PFSK-1 (cell line): ENCODE measurements around the gene MIDN.

Source experiments
- FOXP2 ChIP-seq: optimal IDR thresholded peaks from 2 replicates; pipeline ENCODE3; 2011; ENCODE audit warnings: borderline replicate concordance, control low read depth, inconsistent platforms; ENCODE audit not compliant: insufficient read depth; ENCODE audit errors: extremely low read length, extremely low read depth
- POLR2AphosphoS5 ChIP-seq: IDR thresholded peaks from 2 replicates; pipeline ENCODE4 v1.6.1; 2012; ENCODE audit warnings: low read depth, mild to moderate bottlenecking, control low read depth, low read length, moderate library complexity
- SIN3A ChIP-seq: IDR thresholded peaks from 2 replicates; pipeline ENCODE4 v1.6.1; 2012; ENCODE audit warnings: mild to moderate bottlenecking, low read length, moderate library complexity, borderline replicate concordance; ENCODE audit not compliant: insufficient read depth
- TAF1 ChIP-seq: IDR thresholded peaks from 2 replicates; pipeline ENCODE4 v1.6.1; 2012; ENCODE audit warnings: low read length, control low read depth, borderline replicate concordance; ENCODE audit not compliant: insufficient read depth
- TF ChIP-seq, protein P1 (sequence below), 2 experiments: IDR thresholded peaks; 2 replicates each; pipeline versions ENCODE4 v1.6.1 to v1.8.0; 2011 to 2012; ENCODE audit warnings: low read depth in 2 of 2, low read length in 2 of 2, control low read depth in 1 of 2, inconsistent platforms in 1 of 2, mild to moderate bottlenecking in 1 of 2, moderate library complexity in 1 of 2; ENCODE audit not compliant: insufficient read depth in 1 of 2

The MIDN gene

DNA sequence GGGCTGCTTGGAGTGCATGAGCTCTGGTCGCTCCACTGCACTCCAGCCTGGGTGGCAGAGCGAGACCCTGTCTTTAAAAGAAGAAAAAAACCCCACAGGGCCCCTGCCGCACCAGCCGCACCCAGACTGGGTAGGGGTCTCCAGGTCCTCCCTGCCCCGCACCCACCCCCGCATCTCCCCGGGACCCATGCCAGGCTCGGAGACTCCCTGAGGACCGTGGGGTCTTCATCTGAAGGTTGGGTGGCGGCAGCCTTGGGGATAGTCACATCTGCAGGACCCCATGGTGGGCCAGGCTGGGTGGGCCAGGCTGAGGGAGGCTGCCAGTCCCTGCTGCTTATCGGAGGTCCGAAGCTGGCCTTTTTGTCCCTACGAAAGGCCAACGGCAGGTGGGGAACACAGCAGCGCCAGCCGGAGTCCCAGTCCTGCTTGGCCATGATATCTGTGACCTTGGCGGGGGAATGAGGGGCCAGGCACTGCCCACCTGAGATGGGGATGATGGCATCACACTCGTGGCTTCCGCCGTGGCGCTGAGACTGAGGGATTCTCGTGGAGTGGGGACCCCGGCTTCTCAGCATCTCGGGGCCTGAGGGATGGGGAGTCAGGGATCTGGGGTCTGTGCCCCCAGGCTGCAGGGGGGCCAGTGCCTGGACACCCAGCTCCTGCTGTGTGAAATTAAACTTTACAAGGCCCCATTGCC lies 48.3 kb downstream of the MIDN start:
- TF ChIP-seq, protein P1, sequence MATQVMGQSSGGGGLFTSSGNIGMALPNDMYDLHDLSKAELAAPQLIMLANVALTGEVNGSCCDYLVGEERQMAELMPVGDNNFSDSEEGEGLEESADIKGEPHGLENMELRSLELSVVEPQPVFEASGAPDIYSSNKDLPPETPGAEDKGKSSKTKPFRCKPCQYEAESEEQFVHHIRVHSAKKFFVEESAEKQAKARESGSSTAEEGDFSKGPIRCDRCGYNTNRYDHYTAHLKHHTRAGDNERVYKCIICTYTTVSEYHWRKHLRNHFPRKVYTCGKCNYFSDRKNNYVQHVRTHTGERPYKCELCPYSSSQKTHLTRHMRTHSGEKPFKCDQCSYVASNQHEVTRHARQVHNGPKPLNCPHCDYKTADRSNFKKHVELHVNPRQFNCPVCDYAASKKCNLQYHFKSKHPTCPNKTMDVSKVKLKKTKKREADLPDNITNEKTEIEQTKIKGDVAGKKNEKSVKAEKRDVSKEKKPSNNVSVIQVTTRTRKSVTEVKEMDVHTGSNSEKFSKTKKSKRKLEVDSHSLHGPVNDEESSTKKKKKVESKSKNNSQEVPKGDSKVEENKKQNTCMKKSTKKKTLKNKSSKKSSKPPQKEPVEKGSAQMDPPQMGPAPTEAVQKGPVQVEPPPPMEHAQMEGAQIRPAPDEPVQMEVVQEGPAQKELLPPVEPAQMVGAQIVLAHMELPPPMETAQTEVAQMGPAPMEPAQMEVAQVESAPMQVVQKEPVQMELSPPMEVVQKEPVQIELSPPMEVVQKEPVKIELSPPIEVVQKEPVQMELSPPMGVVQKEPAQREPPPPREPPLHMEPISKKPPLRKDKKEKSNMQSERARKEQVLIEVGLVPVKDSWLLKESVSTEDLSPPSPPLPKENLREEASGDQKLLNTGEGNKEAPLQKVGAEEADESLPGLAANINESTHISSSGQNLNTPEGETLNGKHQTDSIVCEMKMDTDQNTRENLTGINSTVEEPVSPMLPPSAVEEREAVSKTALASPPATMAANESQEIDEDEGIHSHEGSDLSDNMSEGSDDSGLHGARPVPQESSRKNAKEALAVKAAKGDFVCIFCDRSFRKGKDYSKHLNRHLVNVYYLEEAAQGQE (IDR thresholded peaks at IDR 0.05; ENCODE audit: insufficient read depth in 1 of 2, low read depth in 2 of 2, low read length in 2 of 2): no peak
- no peak for TF ChIP-seq POLR2AphosphoS5
- TF ChIP-seq FOXP2: no peak
- TF ChIP-seq TAF1: no peak
- TF ChIP-seq SIN3A: no peak

GRCh38 chr19:1298235-1298634 lies 49.9 kb downstream of the MIDN start:
- TF ChIP-seq TAF1 (no peak), FOXP2 (no peak), POLR2AphosphoS5 (no peak), SIN3A (no peak)
- TF ChIP-seq, protein P1 (IDR thresholded peaks at IDR 0.05; ENCODE audit: insufficient read depth in 1 of 2, low read depth in 2 of 2, low read length in 2 of 2): no peak

- TF ChIP-seq POLR2AphosphoS5 (no peak), FOXP2 (no peak), TAF1 (no peak), SIN3A (no peak)
- TF ChIP-seq, protein P1 (IDR thresholded peaks at IDR 0.05; ENCODE audit: insufficient read depth in 1 of 2, low read depth in 2 of 2, low read length in 2 of 2): no peak
These were observed 51.4 kb downstream of the MIDN start for GRCh38 chr19:1299801-1300200.

GRCh38 chr19:1300744-1301490 lies 52.5 kb downstream of the MIDN start:
- TF ChIP-seq, protein P1 (IDR thresholded peaks at IDR 0.05; ENCODE audit: insufficient read depth in 1 of 2, low read depth in 2 of 2, low read length in 2 of 2): no peak
- no peak for TF ChIP-seq TAF1
- TF ChIP-seq POLR2AphosphoS5: no peak
- TF ChIP-seq FOXP2: no peak
